Pancreas (tissue), 10 donors: ENCODE results near the gene HGD. TPM values are rescaled to one million over a fixed set of nuclear protein-coding genes. Genes with fewer than 3 reads are reported as not detected.
"Not testable (repeated sequence)": the region's sequence is repeated elsewhere in the genome, so short reads cannot be mapped to it uniquely, and the experiment has no call there.

Source experiments
- ATAC-seq, 4 donors: fragments of 200-7000 bp; cut with Tn5 transposase; one replicate each; pipeline versions ENCODE4 v1.8.0 to v1.9.1; 2020; ENCODE audit warnings: mild to moderate bottlenecking in 4 of 4, moderate library complexity in 4 of 4
- DNase-seq, 6 donors: peaks; one replicate each; pipeline ENCODE4 v3.0.0-alpha.2; 2020
- FAIRE-seq: peaks from 2 replicates; lab custom pipeline; 2012; peaks lifted over from hg19 to GRCh38; lab: Jason Lieb, UNC
- H3K27ac ChIP-seq, 4 donors: fragments of 200-600 bp; sonication (generic); 1 replicate in 3 of 4; 2 replicates in 1 of 4; pipeline versions ENCODE4 v1.5.0 to v1.8.0; 2020
- H3K27me3 ChIP-seq, 4 donors: fragments of 200-600 bp; one replicate each; pipeline ENCODE4 v1.8.0; 2021
- H3K36me3 ChIP-seq, 3 donors: fragments of 200-600 bp; sonication (generic) in 1 of 3; one replicate each; pipeline versions ENCODE4 v1.5.0 to v1.8.0; 2020 to 2021
- H3K4me1 ChIP-seq, 3 donors: fragments of 200-600 bp; one replicate each; pipeline ENCODE4 v1.8.0; 2021
- H3K4me3 ChIP-seq, 4 donors: fragments of 200-600 bp; sonication (generic) in 2 of 4; one replicate each; pipeline versions ENCODE4 v1.5.0 to v1.8.0; 2020 to 2021
- H3K9me3 ChIP-seq, 4 donors: fragments of 200-600 bp; one replicate each; pipeline ENCODE4 v1.8.0; 2021
- WGBS, 2 donors: extraction: QIAGEN DNeasy Blood & Tissue Kit; methylation state at CpG; one replicate each; pipeline ENCODE4 v1.1.7; 2013; 5-methylcytosine and 5-hydroxymethylcytosine counted together
- intact Hi-C, 3 donors: fragments of 100-400 bp; cut with DNase I; formaldehyde crosslinking; loops; one replicate each; pipeline versions ENCODE4 v1.11.1 to v1.14.2; 2022
- polyA plus RNA-seq, 2 donors: library from polyadenylated mRNA; stranded (reverse); fragments of 200-250 nt; gene quantifications; one replicate each; pipeline ENCODE4 v1.2.3, GENCODE V29; 2013
- total RNA-seq, 6 donors: library from RNA; stranded (reverse); fragmentation: NEBNext Ultra II Directional in 4 of 6; extraction: Animal tissue kit (Norgen Biotek cat#: 25700) in 4 of 6; gene quantifications; one replicate each; pipeline versions ENCODE4 v1.2.1 to v1.2.4, GENCODE V29; 2021 to 2023
- TF ChIP-seq, protein P1 (sequence below), 4 donors: fragments of 200-600 bp; sonication (generic) in 3 of 4; IDR thresholded peaks; one replicate each; pipeline versions ENCODE4 v1.5.0 to v1.8.0; 2021; ENCODE audit warnings: antibody characterized with exemption in 4 of 4
- donor health status: healthy with polysubstance abuse.
- donor health status: DM: no; HTN: no; CAD: no; lungs with moderate emphysema.
- donor health status: DM: no; HTN: no; CAD: no.
- donor health status: control.
- donor health status: control.
- donor health status: Bipolar disorder and iron deficiency.
- donor health status: DM: yes; HTN: yes; CAD: no.
- donor health status: DM: no; HTN: no; CAD: no.
- donor health status: DM: no; HTN: no; CAD: no.
- donor health status: DM: yes; HTN: yes; CAD: no.

HGD gene
- total and polyA plus RNA-seq, 8 donors = 9.7 to 27.7 (median 16.0) TPM

DNA sequence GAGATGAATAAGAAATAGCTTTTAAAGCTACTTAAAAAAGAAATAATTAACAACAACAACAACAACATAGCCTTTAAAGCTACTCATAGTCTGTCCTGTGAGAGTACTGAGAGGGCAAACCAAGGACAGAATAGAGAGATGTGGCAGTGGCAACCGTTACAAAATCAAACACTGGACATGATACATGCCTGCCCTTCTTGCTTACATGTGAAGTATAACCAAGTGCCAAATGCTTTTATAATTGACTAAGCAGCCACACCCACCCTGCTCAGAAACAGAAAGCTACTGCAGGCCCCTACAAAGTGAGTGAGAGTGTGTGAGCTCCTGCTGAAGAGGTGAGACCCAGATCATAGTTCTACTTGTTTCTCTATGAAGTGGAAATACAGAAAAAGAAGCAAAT, 47.5 kb downstream of the HGD start:
- no peak for FAIRE-seq
- peaks cover 0 to 14% (median 0%) of the 10 kb centered on the region in 3 donors for H3K36me3 ChIP-seq
- 42 to 64% methylated on average over 1 of the region's 1 CpG for WGBS, 2 donors
- no peaks in the 10 kb centered on the region for H3K27me3 ChIP-seq
- TF ChIP-seq, protein P1, sequence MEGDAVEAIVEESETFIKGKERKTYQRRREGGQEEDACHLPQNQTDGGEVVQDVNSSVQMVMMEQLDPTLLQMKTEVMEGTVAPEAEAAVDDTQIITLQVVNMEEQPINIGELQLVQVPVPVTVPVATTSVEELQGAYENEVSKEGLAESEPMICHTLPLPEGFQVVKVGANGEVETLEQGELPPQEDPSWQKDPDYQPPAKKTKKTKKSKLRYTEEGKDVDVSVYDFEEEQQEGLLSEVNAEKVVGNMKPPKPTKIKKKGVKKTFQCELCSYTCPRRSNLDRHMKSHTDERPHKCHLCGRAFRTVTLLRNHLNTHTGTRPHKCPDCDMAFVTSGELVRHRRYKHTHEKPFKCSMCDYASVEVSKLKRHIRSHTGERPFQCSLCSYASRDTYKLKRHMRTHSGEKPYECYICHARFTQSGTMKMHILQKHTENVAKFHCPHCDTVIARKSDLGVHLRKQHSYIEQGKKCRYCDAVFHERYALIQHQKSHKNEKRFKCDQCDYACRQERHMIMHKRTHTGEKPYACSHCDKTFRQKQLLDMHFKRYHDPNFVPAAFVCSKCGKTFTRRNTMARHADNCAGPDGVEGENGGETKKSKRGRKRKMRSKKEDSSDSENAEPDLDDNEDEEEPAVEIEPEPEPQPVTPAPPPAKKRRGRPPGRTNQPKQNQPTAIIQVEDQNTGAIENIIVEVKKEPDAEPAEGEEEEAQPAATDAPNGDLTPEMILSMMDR (IDR thresholded peaks at IDR 0.05) = no peak
- H3K4me3 ChIP-seq = no peak overlapping the region
- DNase-seq = no peak
- no peak for ATAC-seq
- H3K9me3 ChIP-seq = no peaks in the 10 kb centered on the region
- H3K4me1 ChIP-seq = no peaks in the 10 kb centered on the region
- intact Hi-C loops = no loop called here
- H3K27ac ChIP-seq = no peak overlapping the region

DNA sequence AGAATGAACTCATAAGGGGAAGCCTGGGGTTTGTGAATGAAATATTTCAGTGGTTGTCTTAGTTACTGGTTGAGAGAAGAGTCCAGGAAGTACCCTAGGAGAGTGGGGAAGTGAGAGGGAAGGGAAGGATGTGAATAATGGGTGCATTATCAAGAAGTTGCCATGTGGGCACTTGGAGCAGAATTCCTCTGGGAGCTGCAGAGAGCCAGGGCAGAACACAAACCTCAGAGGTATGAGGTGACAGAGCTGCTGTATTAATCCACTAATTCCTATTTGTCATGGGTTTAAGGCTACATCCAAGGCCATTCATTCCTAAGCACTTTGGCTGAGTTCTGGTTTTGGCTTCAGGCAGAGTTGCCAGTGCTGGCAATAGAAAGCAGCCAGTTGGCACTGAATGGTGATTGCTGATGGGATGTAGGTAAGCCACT, 56.9 kb downstream of the HGD start:
- Histone ChIP-seq H3K4me3 (no peak overlapping the region), H3K27me3 (no peaks in the 10 kb centered on the region), H3K36me3 (peaks cover 0 to 15% (median 0%) of the 10 kb centered on the region in 3 donors), H3K27ac (no peak overlapping the region), H3K9me3 (no peaks in the 10 kb centered on the region), H3K4me1 (no peaks in the 10 kb centered on the region)
- TF ChIP-seq, protein P1 (IDR thresholded peaks at IDR 0.05) = no peak
- intact Hi-C loops = no loop called here
- DNase-seq (no peak), FAIRE-seq (no peak), ATAC-seq (peak in 2 of 4 donors; percentile 24 to 55)

DNA sequence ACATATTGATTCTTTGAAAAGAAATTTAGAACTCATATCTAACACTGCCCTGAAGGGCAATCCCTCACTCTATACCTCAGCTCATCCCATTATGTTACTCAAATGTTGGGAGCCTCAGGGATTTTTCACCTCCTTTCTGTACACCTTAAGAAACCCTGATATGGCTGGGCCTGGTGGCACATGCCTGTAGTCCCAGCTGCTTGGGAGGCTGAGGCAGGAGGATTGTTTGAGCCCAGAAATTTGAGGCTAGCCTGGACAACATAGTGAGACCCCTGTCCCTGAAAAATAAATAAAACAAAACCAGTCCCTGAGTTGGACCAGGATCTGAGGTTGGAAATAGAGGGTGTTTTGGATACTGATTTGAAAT, 58.3 kb downstream of the HGD start:
- no peak for ATAC-seq
- FAIRE-seq = no peak
- H3K36me3 ChIP-seq = peaks cover 0 to 12% (median 0%) of the 10 kb centered on the region in 3 donors
- no peaks in the 10 kb centered on the region for H3K4me1 ChIP-seq
- no peak for DNase-seq
- no peaks in the 10 kb centered on the region for H3K27me3 ChIP-seq
- TF ChIP-seq, protein P1 (IDR thresholded peaks at IDR 0.05) = no peak
- no peak overlapping the region for H3K4me3 ChIP-seq
- intact Hi-C loops = no loop called here
- H3K9me3 ChIP-seq = no peaks in the 10 kb centered on the region
- H3K27ac ChIP-seq = no peak overlapping the region

DNA sequence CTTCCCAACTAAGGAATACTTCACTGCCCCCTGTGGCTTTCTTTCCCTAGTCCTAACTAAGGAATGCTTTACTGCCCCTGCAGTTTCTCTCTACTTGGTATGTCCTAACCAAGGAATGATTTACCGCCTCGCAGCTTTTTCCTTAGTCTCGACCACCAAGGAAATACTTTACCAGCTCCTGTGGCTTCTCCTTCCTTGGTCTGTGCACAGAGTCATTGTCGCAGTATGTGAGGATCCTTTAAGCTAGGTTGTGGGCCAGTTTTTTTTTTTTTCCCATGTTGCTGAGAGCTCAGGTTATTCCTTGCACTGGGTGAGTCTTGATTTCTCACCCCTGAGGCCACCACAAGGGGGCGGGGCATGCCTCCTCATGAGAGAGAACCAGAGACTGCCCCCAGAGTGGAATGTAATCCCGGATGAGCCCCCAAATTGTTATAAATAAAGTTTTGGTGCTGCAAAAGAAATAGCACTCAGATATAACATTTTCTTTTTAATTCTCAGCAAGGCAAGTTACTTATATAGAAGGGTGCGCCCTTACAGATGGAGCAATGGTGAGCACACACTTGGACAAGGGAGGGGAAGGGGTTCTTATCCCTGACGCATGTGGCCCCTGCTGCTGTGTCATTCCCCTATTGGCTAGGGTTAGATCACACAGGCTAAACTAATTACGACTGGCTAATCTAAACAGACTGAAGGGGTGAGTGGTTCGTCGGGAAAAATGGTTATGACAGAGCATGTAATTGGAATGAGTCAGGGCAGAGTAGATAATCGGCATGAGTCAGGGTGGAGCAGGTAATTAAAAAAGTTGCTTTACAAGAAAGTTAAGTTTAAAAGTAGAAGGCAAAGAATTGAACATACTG, 58.9 kb downstream of the HGD start:
- intact Hi-C loops = no loop called here
- Histone ChIP-seq H3K36me3 (peaks cover 0 to 9% (median 0%) of the 10 kb centered on the region in 3 donors), H3K27ac (no peak overlapping the region), H3K4me3 (no peak overlapping the region), H3K4me1 (no peaks in the 10 kb centered on the region), H3K27me3 (no peaks in the 10 kb centered on the region), H3K9me3 (no peaks in the 10 kb centered on the region)
- ATAC-seq (no peak), FAIRE-seq (no peak), DNase-seq (no peak)
- TF ChIP-seq, protein P1 (IDR thresholded peaks at IDR 0.05) = no peak
- 84 to 89% methylated on average over 12 of the region's 12 CpGs for WGBS, 2 donors

DNA sequence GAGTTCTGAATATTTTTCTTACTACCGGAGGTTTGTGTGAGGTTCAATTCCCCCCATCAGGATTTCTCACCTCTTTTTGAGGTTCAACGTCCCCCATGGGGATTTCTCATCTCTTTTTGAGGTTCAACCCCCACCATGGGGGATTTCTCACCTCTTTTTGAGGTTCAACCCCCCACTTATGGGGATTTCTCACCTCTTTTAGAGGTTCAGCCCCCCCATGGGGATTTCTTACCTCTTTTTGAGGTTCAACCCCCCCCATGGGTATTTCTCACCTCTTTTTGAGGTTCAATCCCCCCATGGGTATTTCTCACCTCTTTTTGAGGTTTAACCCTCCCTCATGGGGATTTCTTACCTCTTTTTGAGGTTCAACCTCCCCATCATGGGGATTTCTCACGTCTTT, 59.6 kb downstream of the HGD start:
- H3K4me3 ChIP-seq = no peak overlapping the region
- no peaks in the 10 kb centered on the region for H3K4me1 ChIP-seq
- peaks cover 0 to 2% (median 0%) of the 10 kb centered on the region in 3 donors for H3K36me3 ChIP-seq
- H3K27me3 ChIP-seq = no peaks in the 10 kb centered on the region
- TF ChIP-seq, protein P1 (IDR thresholded peaks at IDR 0.05) = no peak
- H3K27ac ChIP-seq = no peak overlapping the region
- DNase-seq (no peak), ATAC-seq (no peak), FAIRE-seq (no peak)
- H3K9me3 ChIP-seq = no peaks in the 10 kb centered on the region
- intact Hi-C loops = no loop called here
- WGBS, 2 donors = 84% methylated on average over 3 of the region's 3 CpGs

DNA sequence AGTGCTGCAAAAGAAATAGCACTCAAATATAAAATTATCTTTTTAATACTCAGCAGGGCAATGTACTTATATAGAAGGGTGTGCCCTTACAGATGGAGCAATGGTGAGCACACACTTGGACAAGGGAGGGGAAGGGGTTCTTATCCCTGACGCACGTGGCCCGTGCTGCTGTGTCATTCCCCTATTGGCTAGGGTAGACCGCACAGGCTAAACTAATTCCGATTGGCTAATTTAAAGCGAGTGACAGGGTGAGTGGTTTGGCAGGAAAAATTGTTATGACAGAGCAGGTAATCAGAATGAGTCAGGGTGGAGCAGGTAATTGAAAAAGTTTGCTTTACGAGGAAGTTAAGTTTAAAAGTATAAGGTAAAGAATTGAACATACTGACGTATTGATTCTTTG, 65.3 kb downstream of the HGD start:
- H3K4me1 ChIP-seq, intact Hi-C loops, H3K4me3 ChIP-seq, H3K9me3 ChIP-seq, H3K27ac ChIP-seq, DNase-seq, H3K36me3 ChIP-seq, H3K27me3 ChIP-seq, FAIRE-seq, ATAC-seq: not testable (repeated sequence)
- 70 to 83% methylated on average over 8 of the region's 8 CpGs for WGBS, 2 donors
